IMR-90 (cell line): ENCODE results near the gene DENND1A. TPM values are rescaled to one million over a fixed set of nuclear protein-coding genes. Genes with fewer than 3 reads are reported as not detected.

Experiments
- ATAC-seq: fragments of 200-7000 bp; cut with Tn5 transposase; 2 replicates; pipeline ENCODE4 v1.9.1; 2020; ENCODE audit warnings: low read depth, mild to moderate bottlenecking, moderate library complexity
- BruUV-seq: library from RNA; stranded (reverse); fragments of 400-500 nt; replicated peaks from 2 replicates; lab custom pipeline; 2021; lab: Mats Ljungman, UMichigan
- CTCF ChIA-PET: fragments of 300-600 bp; formaldehyde crosslinking; extraction: SDS; loops from one replicate; lab custom pipeline; 2021; ENCODE audit warnings: antibody characterized with exemption; lab: Yijun Ruan, JAX
- POLR2A ChIA-PET: fragments of 300-600 bp; sonication (Branson Sonifier 250); formaldehyde crosslinking; loops from one replicate; lab custom pipeline; 2022; ENCODE audit warnings: antibody characterized with exemption; ENCODE audit not compliant: unreplicated experiment; lab: Charles Lee
- DNase-seq: peaks from one replicate; pipeline ENCODE4 v3.0.0; 2013
- H2AFZ ChIP-seq: replicated peaks from 2 replicates; pipeline ENCODE3; 2013; ENCODE audit warnings: low read length, mild to moderate bottlenecking; ENCODE audit not compliant: poor library complexity
- H2AK5ac ChIP-seq: 2 replicates; pipeline ENCODE4 v1.6.1; 2013; ENCODE audit warnings: low read depth, low read length, inconsistent platforms
- H2AK9ac ChIP-seq: replicated peaks from 2 replicates; pipeline ENCODE3; 2013; ENCODE audit warnings: mild to moderate bottlenecking, low read depth, low read length, moderate library complexity; ENCODE audit not compliant: poor library complexity
- H2BK120ac ChIP-seq: 2 replicates; pipeline ENCODE4 v1.6.1; 2013; ENCODE audit warnings: low read depth, low read length, inconsistent platforms
- H2BK15ac ChIP-seq: 3 replicates; pipeline ENCODE4 v1.6.1; 2013; ENCODE audit warnings: low read depth, low read length, inconsistent platforms
- H2BK20ac ChIP-seq: 2 replicates; pipeline ENCODE4 v1.6.1; 2013; ENCODE audit warnings: low read depth, mild to moderate bottlenecking, inconsistent platforms, low read length, moderate library complexity
- H2BK5ac ChIP-seq: 2 replicates; pipeline ENCODE4 v1.6.1; 2013; ENCODE audit warnings: mild to moderate bottlenecking, low read depth, low read length, inconsistent platforms; ENCODE audit not compliant: poor library complexity, severe bottlenecking
- H3K14ac ChIP-seq: replicated peaks from 2 replicates; pipeline ENCODE4 v1.6.1; 2013; ENCODE audit warnings: low read depth, low read length, inconsistent platforms
- H3K18ac ChIP-seq: 2 replicates; pipeline ENCODE4 v1.6.1; 2013; ENCODE audit warnings: low read depth, low read length, control low read depth
- H3K23ac ChIP-seq: 2 replicates; pipeline ENCODE4 v1.6.1; 2013; ENCODE audit warnings: low read depth, low read length, inconsistent platforms
- H3K27ac ChIP-seq: 2 replicates; pipeline ENCODE4 v1.5.1; 2013; ENCODE audit warnings: mild to moderate bottlenecking, control low read depth, low read length; ENCODE audit not compliant: insufficient read depth
- H3K27me3 ChIP-seq: 2 replicates; pipeline ENCODE4 v1.6.1; 2013; ENCODE audit warnings: low read length; ENCODE audit not compliant: control insufficient read depth, insufficient read depth
- H3K36me3 ChIP-seq: 2 replicates; pipeline ENCODE4 v1.6.1; 2013; ENCODE audit warnings: low read length, mixed read lengths; ENCODE audit not compliant: control insufficient read depth, insufficient read depth
- H3K4ac ChIP-seq: 2 replicates; pipeline ENCODE4 v1.6.1; 2013; ENCODE audit warnings: low read depth, low read length, inconsistent platforms
- H3K4me1 ChIP-seq: 2 replicates; pipeline ENCODE4 v1.6.1; 2013; ENCODE audit warnings: low read length, mixed read lengths; ENCODE audit not compliant: control insufficient read depth, insufficient read depth
- H3K4me2 ChIP-seq: 2 replicates; pipeline ENCODE4 v1.6.1; 2013; ENCODE audit warnings: low read depth, mild to moderate bottlenecking, control low read depth, low read length, moderate library complexity
- H3K4me3 ChIP-seq: 2 replicates; pipeline ENCODE4 v1.5.1; 2013; ENCODE audit warnings: low read depth, mild to moderate bottlenecking, control low read depth, low read length, moderate library complexity; ENCODE audit not compliant: insufficient read depth
- H3K56ac ChIP-seq: 2 replicates; pipeline ENCODE4 v1.6.1; 2013; ENCODE audit warnings: low read length, inconsistent platforms; ENCODE audit not compliant: insufficient read depth; ENCODE audit errors: extremely low read depth
- H3K79me1 ChIP-seq, 2 experiments: 2 replicates each; pipeline ENCODE4 v1.6.1; 2013; ENCODE audit warnings: low read length in 2 of 2, inconsistent platforms in 1 of 2, low read depth in 1 of 2
- H3K9ac ChIP-seq: 2 replicates; pipeline ENCODE4 v1.6.1; 2013; ENCODE audit warnings: low read depth, low read length, control low read depth
- H3K9me1 ChIP-seq: 2 replicates; pipeline ENCODE4 v1.6.1; 2013; ENCODE audit warnings: low read length, inconsistent platforms; ENCODE audit not compliant: insufficient read depth
- H3K9me3 ChIP-seq: 2 replicates; pipeline ENCODE4 v1.6.1; 2013; ENCODE audit warnings: low read length; ENCODE audit not compliant: control insufficient read depth, insufficient read depth
- H4K20me1 ChIP-seq: 2 replicates; pipeline ENCODE4 v1.6.1; 2013; ENCODE audit warnings: low read length, inconsistent platforms; ENCODE audit not compliant: insufficient read depth
- H4K5ac ChIP-seq: 2 replicates; pipeline ENCODE4 v1.6.1; 2013; ENCODE audit warnings: mild to moderate bottlenecking, low read depth, low read length, control low read depth
- H4K8ac ChIP-seq, 2 experiments: 2 replicates each; pipeline ENCODE4 v1.6.1; 2013; ENCODE audit warnings: low read depth in 2 of 2, low read length in 2 of 2, control low read depth in 1 of 2, inconsistent platforms in 1 of 2
- H4K91ac ChIP-seq: 2 replicates; pipeline ENCODE4 v1.6.1; 2013; ENCODE audit warnings: low read depth, low read length, inconsistent platforms; ENCODE audit not compliant: insufficient read depth
- BHLHE40 ChIP-seq: fragments of 150-350 bp; IDR thresholded peaks from 2 replicates; pipeline ENCODE4 v1.6.1; 2016; ENCODE audit warnings: mild to moderate bottlenecking, low read depth, low read length
- CEBPB ChIP-seq: IDR thresholded peaks from 2 replicates; pipeline ENCODE4 v1.6.1; 2012; ENCODE audit warnings: low read depth, low read length, improper control_type of control experiment
- CHD1 ChIP-seq: IDR thresholded peaks from 2 replicates; pipeline ENCODE4 v1.6.1; 2012; ENCODE audit warnings: low read depth, low read length, improper control_type of control experiment
- CTCF ChIP-seq: conservative IDR thresholded peaks from 2 replicates; pipeline ENCODE4 v1.5.1; 2012; ENCODE audit warnings: mild to moderate bottlenecking, low read depth, low read length, improper control_type of control experiment
- ELK1 ChIP-seq: fragments of 150-350 bp; IDR thresholded peaks from 2 replicates; pipeline ENCODE4 v1.6.1; 2016; ENCODE audit warnings: low read depth, mild to moderate bottlenecking, low read length, moderate library complexity, borderline replicate concordance
- FOS ChIP-seq: fragments of 150-350 bp; IDR thresholded peaks from 2 replicates; pipeline ENCODE4 v1.6.1; 2016; ENCODE audit warnings: low read depth, low read length
- MAZ ChIP-seq: IDR thresholded peaks from 2 replicates; pipeline ENCODE4 v1.6.1; 2012; ENCODE audit warnings: low read depth, mild to moderate bottlenecking, low read length, improper control_type of control experiment, moderate library complexity, borderline replicate concordance
- MXI1 ChIP-seq: IDR thresholded peaks from 2 replicates; pipeline ENCODE4 v1.6.1; 2012; ENCODE audit warnings: low read depth, mild to moderate bottlenecking, low read length, moderate library complexity, borderline replicate concordance
- NFE2L2 ChIP-seq: fragments of 150-350 bp; IDR thresholded peaks from 2 replicates; pipeline ENCODE4 v1.6.1; 2016; ENCODE audit warnings: low read depth, mild to moderate bottlenecking, low read length
- POLR2A ChIP-seq: IDR thresholded peaks from 2 replicates; pipeline ENCODE4 v1.6.1; 2012; ENCODE audit warnings: mild to moderate bottlenecking, low read depth, low read length
- RAD21 ChIP-seq: IDR thresholded peaks from 2 replicates; pipeline ENCODE4 v1.6.1; 2012; ENCODE audit warnings: low read length, improper control_type of control experiment
- RCOR1 ChIP-seq: IDR thresholded peaks from 2 replicates; pipeline ENCODE4 v1.6.1; 2012; ENCODE audit warnings: mild to moderate bottlenecking, low read length, improper control_type of control experiment; ENCODE audit not compliant: insufficient replicate concordance
- RFX5 ChIP-seq: IDR thresholded peaks from 2 replicates; pipeline ENCODE4 v1.8.0; 2012; ENCODE audit warnings: low read depth, mild to moderate bottlenecking, low read length, moderate library complexity
- SMC3 ChIP-seq: fragments of 150-350 bp; IDR thresholded peaks from 2 replicates; pipeline ENCODE4 v1.6.1; 2016; ENCODE audit warnings: low read depth, mild to moderate bottlenecking, antibody characterized with exemption, low read length, moderate library complexity
- WGBS, 2 experiments: methylation state at CpG; one replicate each; pipeline versions ENCODE4 v1.1.5 to v1.1.7; 2013; ENCODE audit warnings: missing lambda C conversion rate in 2 of 2; ENCODE audit not compliant: insufficient read length in 1 of 2; ENCODE audit errors: extremely low coverage in 2 of 2; 5-methylcytosine and 5-hydroxymethylcytosine counted together
- dilution Hi-C: fragments of 300-500 bp; cut with HindIII; formaldehyde crosslinking; loops from one replicate; pipeline ENCODE4 v1.14.3; 2018; ENCODE audit warnings: low sequenced_read_pairs; ENCODE audit not compliant: unreplicated experiment
- in situ Hi-C: fragments of 300-500 bp; cut with MboI; formaldehyde crosslinking; loops from 3 replicates; pipeline ENCODE4 v1.14.3; 2019; ENCODE audit warnings: low sequenced_read_pairs, inconsistent platforms, mixed read lengths
- intact Hi-C: fragments of 100-400 bp; cut with micrococcal nuclease; formaldehyde crosslinking; loops from 2 replicates; pipeline ENCODE4 v1.10.0; 2022
- polyA plus RNA-seq, 3 experiments: library from polyadenylated mRNA; depleted of rRNA; stranded (reverse); fragments of >200 nt; gene quantifications; 2 replicates each; pipeline ENCODE4 v1.2.3, GENCODE V29; 2012; ENCODE audit warnings: low replicate concordance in 1 of 3
- total RNA-seq: library from RNA; depleted of rRNA; stranded (reverse); fragments of >200 nt; gene quantifications from 2 replicates; pipeline ENCODE4 v1.2.3, GENCODE V29; 2012
- TF ChIP-seq, protein P1 (sequence below): fragments of 150-350 bp; IDR thresholded peaks from 2 replicates; pipeline ENCODE4 v1.6.1; 2017; ENCODE audit warnings: mild to moderate bottlenecking, antibody characterized with exemption, low read length, low read depth

Gene DENND1A
- total and polyA plus RNA-seq, 2 of the 4 experiments (the other 2 are of a cell fraction): 21.4 to 27.6 TPM

DNA sequence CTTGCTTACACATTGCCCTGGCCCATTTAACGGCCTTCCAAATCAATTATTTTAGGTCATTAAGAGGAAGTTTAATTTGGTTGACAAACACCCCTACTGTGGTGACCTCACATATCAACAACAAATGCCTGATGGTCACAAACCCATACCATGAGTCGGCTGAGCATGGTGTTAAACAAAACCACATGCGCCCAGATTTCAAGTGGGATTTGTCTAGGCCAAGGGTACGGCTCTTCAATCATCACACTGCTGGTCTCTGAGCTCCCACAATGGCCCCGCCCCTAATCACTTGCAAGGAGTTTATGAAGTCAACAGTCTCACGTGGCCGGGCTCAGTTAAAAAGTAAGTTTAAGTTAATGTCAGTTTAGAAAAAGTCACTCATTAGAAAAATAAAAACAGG is 330.1 kb downstream of the DENND1A start:
- no peak overlapping the region for H3K56ac ChIP-seq
- H3K79me1 ChIP-seq: no peaks in the 10 kb centered on the region
- H2BK15ac ChIP-seq: no peak overlapping the region
- H3K18ac ChIP-seq: no peak overlapping the region
- in situ Hi-C loops (no loop called here), intact Hi-C loops (no loop called here), dilution Hi-C loops (no loop called here)
- no peaks in the 10 kb centered on the region for H3K36me3 ChIP-seq
- peaks cover 4% of the 10 kb centered on the region; the same call in 1 of the 2 replicates for H3K9me1 ChIP-seq
- H2AK5ac ChIP-seq: no peak overlapping the region
- WGBS, 2 experiments: no CpG with 5 or more reads among the region's 7 CpGs
- H3K14ac ChIP-seq: no peak overlapping the region
- TF ChIP-seq CTCF (no peak), SMC3 (no peak), BHLHE40 (no peak), NFE2L2 (no peak), CHD1 (no peak), RCOR1 (no peak), POLR2A (no peak), MAZ (no peak), ELK1 (no peak), RFX5 (no peak), FOS (no peak), CEBPB (no peak), MXI1 (no peak), RAD21 (no peak)
- TF ChIP-seq, protein P1, sequence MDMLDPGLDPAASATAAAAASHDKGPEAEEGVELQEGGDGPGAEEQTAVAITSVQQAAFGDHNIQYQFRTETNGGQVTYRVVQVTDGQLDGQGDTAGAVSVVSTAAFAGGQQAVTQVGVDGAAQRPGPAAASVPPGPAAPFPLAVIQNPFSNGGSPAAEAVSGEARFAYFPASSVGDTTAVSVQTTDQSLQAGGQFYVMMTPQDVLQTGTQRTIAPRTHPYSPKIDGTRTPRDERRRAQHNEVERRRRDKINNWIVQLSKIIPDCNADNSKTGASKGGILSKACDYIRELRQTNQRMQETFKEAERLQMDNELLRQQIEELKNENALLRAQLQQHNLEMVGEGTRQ: no peak
- H4K20me1 ChIP-seq: no peaks in the 10 kb centered on the region
- no peak overlapping the region for H4K91ac ChIP-seq
- ATAC-seq (no peak), DNase-seq (no peak)
- no peak overlapping the region for H4K5ac ChIP-seq
- ChIA-PET POLR2A (no interaction called here), CTCF (interaction anchor here (1.0 kb wide), 1 partner anchor 21 kb away, joined by 3 read pairs; no protein-coding TSS in a partner anchor)
- no peaks in the 10 kb centered on the region for H3K9me3 ChIP-seq
- H2AFZ ChIP-seq: no peak overlapping the region
- H3K4me3 ChIP-seq: no peak overlapping the region
- no peak overlapping the region for H3K27ac ChIP-seq
- no peak overlapping the region for H3K9ac ChIP-seq
- H3K4me1 ChIP-seq: no peaks in the 10 kb centered on the region
- no peaks in the 10 kb centered on the region for H3K27me3 ChIP-seq
- H3K23ac ChIP-seq: no peak overlapping the region
- H2BK5ac ChIP-seq: no peak overlapping the region
- H3K4ac ChIP-seq: no peak overlapping the region
- H4K8ac ChIP-seq: no peak overlapping the region
- H2BK120ac ChIP-seq: no peak overlapping the region
- no peak overlapping the region for H2BK20ac ChIP-seq
- BruUV-seq: no TSS peak
- H2AK9ac ChIP-seq: no peak overlapping the region
- H3K4me2 ChIP-seq: no peak overlapping the region
